Breast epithelium (tissue), 3 donors: Measurements from ENCODE around the gene IMMP2L.

Experiments used
- CTCF ChIP-seq, 3 donors: fragments of 450-650 bp; IDR thresholded peaks; one replicate each; pipeline ENCODE4 v1.5.1; 2016 to 2017; ENCODE audit warnings: antibody characterized with exemption in 3 of 3, mild to moderate bottlenecking in 3 of 3, moderate library complexity in 3 of 3
- POLR2A ChIP-seq: fragments of 450-650 bp; IDR thresholded peaks from one replicate; pipeline ENCODE4 v1.6.1; 2016; ENCODE audit warnings: antibody characterized with exemption, mild to moderate bottlenecking, moderate library complexity
- POLR2AphosphoS5 ChIP-seq, 3 donors: sonication (generic); formaldehyde crosslinking; IDR thresholded peaks; one replicate each; pipeline ENCODE4 v1.6.1; 2017; ENCODE audit warnings: antibody characterized with exemption in 3 of 3

- TF ChIP-seq CTCF (IDR thresholded peaks at IDR 0.05) = no peak
- TF ChIP-seq POLR2A = no peak
- no peak for TF ChIP-seq POLR2AphosphoS5 (IDR thresholded peaks at IDR 0.05)
Measured at GRCh38 chr7:111014079-111014478, 548.2 kb downstream of the IMMP2L start.
